Vagina (tissue), 2 donors: ENCODE data around the gene CES5A. TPM values are rescaled to one million over a fixed set of nuclear protein-coding genes. Genes with fewer than 3 reads are reported as not detected.
"Not testable (repeated sequence)": the region's sequence is repeated elsewhere in the genome, so short reads cannot be mapped to it uniquely, and the experiment has no call there.

Experiments
- DNase-seq, 2 donors: peaks; one replicate each; pipeline ENCODE4 v3.0.0-alpha.2; 2017; ENCODE audit errors: extremely low spot score in 2 of 2
- H3K27ac ChIP-seq: fragments of 200-600 bp; sonication (generic); one replicate; pipeline ENCODE4 v1.5.1; 2019
- H3K27me3 ChIP-seq: fragments of 200-600 bp; sonication (generic); one replicate; pipeline ENCODE4 v1.5.1; 2019
- H3K36me3 ChIP-seq, 2 donors: fragments of 200-600 bp; sonication (generic); one replicate each; pipeline ENCODE4 v1.5.1; 2017 to 2019
- H3K4me1 ChIP-seq: fragments of 200-600 bp; sonication (generic); one replicate; pipeline ENCODE4 v1.5.1; 2019
- H3K4me3 ChIP-seq, 2 donors: fragments of 200-600 bp; sonication (generic); 1 replicate in 1 of 2; 2 replicates in 1 of 2; pipeline ENCODE4 v1.5.1; 2016 to 2019
- H3K9me3 ChIP-seq: fragments of 200-600 bp; sonication (generic); one replicate; pipeline ENCODE4 v1.5.1; 2019
- POLR2A ChIP-seq, 2 donors: fragments of 450-650 bp; IDR thresholded peaks; one replicate each; pipeline ENCODE4 v1.6.1; 2017; ENCODE audit warnings: antibody characterized with exemption in 2 of 2, mild to moderate bottlenecking in 2 of 2, moderate library complexity in 2 of 2
- POLR2AphosphoS5 ChIP-seq, 2 donors: sonication (generic); formaldehyde crosslinking; IDR thresholded peaks; one replicate each; pipeline ENCODE4 v1.9.0; 2017; ENCODE audit warnings: antibody characterized with exemption in 2 of 2, mild to moderate bottlenecking in 2 of 2, low read depth in 1 of 2; ENCODE audit not compliant: insufficient read depth in 1 of 2
- intact Hi-C: fragments of 100-400 bp; cut with DNase I; formaldehyde crosslinking; loops from one replicate; pipeline ENCODE4 v1.15.1; 2023
- total RNA-seq: library from RNA; depleted of rRNA; stranded (reverse); fragments of >200 nt; gene quantifications from one replicate; pipeline ENCODE4 v1.2.3, GENCODE V29; 2016
- TF ChIP-seq, protein P1 (sequence below), 3 experiments: fragments of 450-650 bp in 2 of 3; fragments of 200-600 bp in 1 of 3; sonication (generic) in 1 of 3; IDR thresholded peaks; one replicate each; pipeline ENCODE4 v1.5.1; 2017 to 2019; ENCODE audit warnings: antibody characterized with exemption in 3 of 3, mild to moderate bottlenecking in 2 of 3, moderate library complexity in 2 of 3

CES5A gene
- total RNA-seq, 1 donor from 2014 or later = not detected

DNA sequence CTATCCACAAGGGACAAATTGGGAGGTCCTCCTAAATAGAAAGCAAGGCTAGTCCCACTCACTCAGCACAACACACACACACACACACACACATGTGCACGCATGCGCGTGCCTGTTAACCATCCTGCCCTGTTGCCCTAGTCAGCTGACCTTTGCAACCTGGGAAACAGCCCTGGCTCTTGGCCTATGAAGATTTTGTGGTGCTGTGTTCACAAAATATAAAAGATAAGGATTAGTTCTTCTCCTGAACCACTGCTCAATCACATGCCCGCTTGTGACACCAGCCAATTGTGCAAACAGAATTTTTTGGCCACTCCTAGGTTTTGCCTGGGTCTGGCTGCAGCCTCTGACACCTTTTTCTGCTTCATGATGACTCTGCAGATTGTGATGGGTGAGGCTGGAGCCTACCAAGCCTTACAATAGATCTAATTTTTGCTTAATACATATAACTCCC, 39.0 kb downstream of the CES5A start:
- no peaks in the 10 kb centered on the region for H3K9me3 ChIP-seq
- no peak overlapping the region for H3K27ac ChIP-seq
- H3K4me3 ChIP-seq = no peak overlapping the region
- DNase-seq = no peak
- H3K4me1 ChIP-seq = peaks cover 9% of the 10 kb centered on the region
- intact Hi-C loops = no loop called here
- no peaks in the 10 kb centered on the region for H3K27me3 ChIP-seq
- TF ChIP-seq, protein P1, sequence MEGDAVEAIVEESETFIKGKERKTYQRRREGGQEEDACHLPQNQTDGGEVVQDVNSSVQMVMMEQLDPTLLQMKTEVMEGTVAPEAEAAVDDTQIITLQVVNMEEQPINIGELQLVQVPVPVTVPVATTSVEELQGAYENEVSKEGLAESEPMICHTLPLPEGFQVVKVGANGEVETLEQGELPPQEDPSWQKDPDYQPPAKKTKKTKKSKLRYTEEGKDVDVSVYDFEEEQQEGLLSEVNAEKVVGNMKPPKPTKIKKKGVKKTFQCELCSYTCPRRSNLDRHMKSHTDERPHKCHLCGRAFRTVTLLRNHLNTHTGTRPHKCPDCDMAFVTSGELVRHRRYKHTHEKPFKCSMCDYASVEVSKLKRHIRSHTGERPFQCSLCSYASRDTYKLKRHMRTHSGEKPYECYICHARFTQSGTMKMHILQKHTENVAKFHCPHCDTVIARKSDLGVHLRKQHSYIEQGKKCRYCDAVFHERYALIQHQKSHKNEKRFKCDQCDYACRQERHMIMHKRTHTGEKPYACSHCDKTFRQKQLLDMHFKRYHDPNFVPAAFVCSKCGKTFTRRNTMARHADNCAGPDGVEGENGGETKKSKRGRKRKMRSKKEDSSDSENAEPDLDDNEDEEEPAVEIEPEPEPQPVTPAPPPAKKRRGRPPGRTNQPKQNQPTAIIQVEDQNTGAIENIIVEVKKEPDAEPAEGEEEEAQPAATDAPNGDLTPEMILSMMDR (IDR thresholded peaks at IDR 0.05) = no peak
- TF ChIP-seq POLR2AphosphoS5 (IDR thresholded peaks at IDR 0.05; ENCODE audit: insufficient read depth in 1 of 2, low read depth in 1 of 2) = no peak
- no peak for TF ChIP-seq POLR2A (IDR thresholded peaks at IDR 0.05)
- no peaks in the 10 kb centered on the region for H3K36me3 ChIP-seq

DNA sequence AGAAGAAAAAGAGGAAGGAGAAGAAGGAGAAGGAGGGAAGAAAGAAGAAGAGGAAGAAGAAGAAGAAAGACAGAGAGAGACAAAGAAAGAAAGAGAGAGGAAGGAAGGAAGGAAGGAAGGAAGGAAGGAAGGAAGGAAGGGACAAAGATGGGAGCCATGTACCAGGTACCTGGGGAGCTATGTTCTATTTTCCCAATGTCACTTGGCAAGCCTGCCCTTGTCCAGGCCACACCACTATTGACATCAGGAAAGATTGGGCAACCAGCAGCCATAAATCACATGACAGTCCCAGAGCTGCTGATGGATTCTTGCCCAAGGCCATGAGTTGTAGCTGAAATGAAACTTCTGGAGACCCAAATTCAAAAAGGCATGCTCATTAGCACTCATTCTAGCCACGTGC, 39.6 kb downstream of the CES5A start:
- Histone ChIP-seq H3K27me3 (no peaks in the 10 kb centered on the region), H3K27ac (no peak overlapping the region), H3K36me3 (no peaks in the 10 kb centered on the region), H3K4me3 (no peak overlapping the region), H3K4me1 (peaks cover 9% of the 10 kb centered on the region), H3K9me3 (no peaks in the 10 kb centered on the region)
- TF ChIP-seq POLR2A (IDR thresholded peaks at IDR 0.05) = no peak
- TF ChIP-seq, protein P1 (IDR thresholded peaks at IDR 0.05) = no peak
- no peak for TF ChIP-seq POLR2AphosphoS5 (IDR thresholded peaks at IDR 0.05; ENCODE audit: insufficient read depth in 1 of 2, low read depth in 1 of 2)
- no peak for DNase-seq
- intact Hi-C loops = no loop called here

DNA sequence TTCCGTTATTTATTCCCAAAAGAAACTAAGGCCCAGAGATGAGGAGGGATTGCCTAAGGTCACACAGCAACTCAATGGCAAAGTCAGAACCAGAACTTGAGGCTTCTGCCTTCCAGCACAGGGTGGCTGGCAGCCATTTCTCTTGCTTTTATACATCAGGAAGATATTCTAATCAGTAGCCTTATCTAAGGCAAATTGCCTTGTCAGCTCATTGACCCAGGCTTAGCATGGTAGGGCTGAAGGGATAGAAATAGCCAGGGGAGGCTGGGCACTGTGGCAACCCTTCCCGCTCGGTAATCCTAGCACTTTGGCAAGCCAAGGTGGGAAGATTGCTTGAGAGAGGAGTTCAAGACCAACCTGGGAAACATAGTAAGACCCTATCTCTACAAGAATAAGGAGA, 40.0 kb downstream of the CES5A start:
- H3K4me3 ChIP-seq, H3K9me3 ChIP-seq, H3K27ac ChIP-seq, intact Hi-C loops, H3K4me1 ChIP-seq, H3K36me3 ChIP-seq, H3K27me3 ChIP-seq, DNase-seq: not testable (repeated sequence)

DNA sequence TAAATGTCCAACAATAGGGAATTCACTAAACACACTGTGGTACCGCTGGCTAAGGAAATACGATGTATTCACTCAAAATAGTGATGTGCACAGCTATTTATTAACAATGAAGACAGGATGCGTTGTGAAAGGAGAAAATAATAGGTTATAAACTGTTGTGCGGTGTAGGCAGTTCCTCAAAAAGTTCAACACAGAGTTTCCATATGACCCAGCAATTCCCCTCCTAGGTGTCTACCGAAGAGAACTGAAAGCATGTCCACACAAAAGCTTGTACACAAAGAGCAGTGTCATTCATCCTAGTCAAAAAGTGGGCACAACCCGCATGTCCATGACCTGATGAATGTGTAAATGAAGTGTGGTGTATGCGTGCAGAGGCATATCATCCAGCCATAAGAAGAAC, 41.1 kb downstream of the CES5A start:
- Histone ChIP-seq H3K27me3 (no peaks in the 10 kb centered on the region), H3K36me3 (no peaks in the 10 kb centered on the region), H3K4me3 (no peak overlapping the region), H3K9me3 (no peaks in the 10 kb centered on the region), H3K27ac (no peak overlapping the region), H3K4me1 (peaks cover 9% of the 10 kb centered on the region)
- intact Hi-C loops = no loop called here
- TF ChIP-seq POLR2AphosphoS5 (IDR thresholded peaks at IDR 0.05; ENCODE audit: insufficient read depth in 1 of 2, low read depth in 1 of 2) = no peak
- TF ChIP-seq, protein P1 (IDR thresholded peaks at IDR 0.05) = no peak
- TF ChIP-seq POLR2A (IDR thresholded peaks at IDR 0.05) = no peak
- no peak for DNase-seq

DNA sequence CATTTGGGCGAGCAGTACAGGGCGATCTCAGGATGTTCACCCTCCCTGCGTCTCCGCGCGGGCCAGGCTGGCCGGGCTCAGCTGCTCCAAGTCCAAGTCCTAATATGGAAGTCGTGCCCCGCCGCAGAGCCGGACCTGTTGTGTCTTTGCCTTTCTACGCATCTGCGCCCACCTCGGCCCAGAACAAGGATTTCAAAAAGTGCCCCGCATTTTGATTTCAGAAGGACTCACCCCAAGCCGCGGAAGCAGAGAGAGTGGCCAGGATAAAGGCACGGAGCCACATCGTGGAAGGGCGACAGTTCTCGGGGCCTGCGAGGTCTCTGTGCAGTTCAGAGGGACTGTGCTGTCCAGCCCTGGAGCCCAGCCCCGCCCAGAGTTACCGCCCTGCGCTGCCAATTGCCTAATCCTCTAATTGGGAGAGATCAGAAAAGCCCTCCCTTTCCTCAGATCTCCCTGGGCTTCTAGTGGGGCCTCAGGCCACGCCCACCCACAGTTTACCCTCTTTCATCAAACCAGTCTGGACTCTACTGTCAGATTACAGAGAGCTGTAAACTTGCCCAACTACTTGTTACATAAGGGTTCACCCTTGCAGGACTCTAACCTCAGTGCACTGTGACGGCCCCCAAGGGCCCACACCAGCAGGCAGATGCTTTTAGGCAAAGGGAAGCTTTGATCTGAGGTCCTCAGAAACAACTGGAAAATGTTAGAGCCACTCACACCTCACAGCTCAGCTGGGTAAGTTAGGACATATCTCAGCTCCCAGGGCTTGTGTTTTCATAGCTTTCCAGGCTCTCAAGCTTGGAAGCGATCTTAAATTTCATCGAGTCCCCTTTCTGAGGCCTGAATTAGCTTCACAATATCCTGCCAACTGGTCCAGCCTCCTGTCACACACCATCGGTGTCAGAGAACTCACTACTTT, 42.1 kb downstream of the CES5A start, which contains the start of gene CES1:
TSS of gene CES1 (minus strand) at position 324 of the 919 bp plus-strand sequence. CDS start at position 283, 41 bp downstream.
- Histone ChIP-seq H3K9me3 (no peaks in the 10 kb centered on the region), H3K4me3 (peak within 1 kb of the TSS in 1 of 2 donors; percentile 3), H3K4me1 (peaks cover 9% of the 10 kb centered on the region), H3K27me3 (no peaks in the 10 kb centered on the region), H3K36me3 (no peaks in the 10 kb centered on the region), H3K27ac (no peak within 1 kb of the TSS)
- intact Hi-C loops = no loop called here
- TF ChIP-seq, protein P1 (IDR thresholded peaks at IDR 0.05) = no peak
- TF ChIP-seq POLR2A (IDR thresholded peaks at IDR 0.05) (no peak), POLR2AphosphoS5 (IDR thresholded peaks at IDR 0.05; ENCODE audit: insufficient read depth in 1 of 2, low read depth in 1 of 2) (no peak)
- peak; percentile 84 to 87 for DNase-seq
